Measurements from ENCODE around the gene ANKRD40CL. TPM values are rescaled to one million over a fixed set of nuclear protein-coding genes. Genes with fewer than 3 reads are reported as not detected.
A peak's percentile ranks its signal among the peaks of the same experiment; 100 is the strongest.

The ANKRD40CL gene
- total RNA-seq, 6 experiments from 2014 or later: 0.29 TPM; not detected in 5

DNA sequence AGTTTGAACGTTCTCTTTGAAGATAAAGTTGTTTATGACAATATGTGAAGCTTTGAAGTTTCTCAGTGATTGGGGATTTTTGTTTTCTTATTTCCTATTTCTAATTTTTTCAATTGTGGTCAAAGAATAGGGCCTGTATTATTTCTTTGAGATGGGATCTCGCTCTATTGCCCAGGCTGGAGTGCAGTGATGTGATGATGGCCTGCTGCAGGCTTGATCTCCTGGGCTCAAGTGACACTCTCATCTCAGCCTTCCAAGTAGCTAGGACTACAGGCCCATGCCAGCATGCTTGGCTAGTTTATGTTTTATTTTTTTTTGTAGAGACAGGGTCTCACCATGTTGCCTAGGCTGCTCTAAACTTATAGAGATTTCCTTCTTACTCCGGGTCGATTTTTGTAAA is 11.7 kb upstream of the ANKRD40CL start:
- TF ChIP-seq, protein P1, sequence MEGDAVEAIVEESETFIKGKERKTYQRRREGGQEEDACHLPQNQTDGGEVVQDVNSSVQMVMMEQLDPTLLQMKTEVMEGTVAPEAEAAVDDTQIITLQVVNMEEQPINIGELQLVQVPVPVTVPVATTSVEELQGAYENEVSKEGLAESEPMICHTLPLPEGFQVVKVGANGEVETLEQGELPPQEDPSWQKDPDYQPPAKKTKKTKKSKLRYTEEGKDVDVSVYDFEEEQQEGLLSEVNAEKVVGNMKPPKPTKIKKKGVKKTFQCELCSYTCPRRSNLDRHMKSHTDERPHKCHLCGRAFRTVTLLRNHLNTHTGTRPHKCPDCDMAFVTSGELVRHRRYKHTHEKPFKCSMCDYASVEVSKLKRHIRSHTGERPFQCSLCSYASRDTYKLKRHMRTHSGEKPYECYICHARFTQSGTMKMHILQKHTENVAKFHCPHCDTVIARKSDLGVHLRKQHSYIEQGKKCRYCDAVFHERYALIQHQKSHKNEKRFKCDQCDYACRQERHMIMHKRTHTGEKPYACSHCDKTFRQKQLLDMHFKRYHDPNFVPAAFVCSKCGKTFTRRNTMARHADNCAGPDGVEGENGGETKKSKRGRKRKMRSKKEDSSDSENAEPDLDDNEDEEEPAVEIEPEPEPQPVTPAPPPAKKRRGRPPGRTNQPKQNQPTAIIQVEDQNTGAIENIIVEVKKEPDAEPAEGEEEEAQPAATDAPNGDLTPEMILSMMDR (IDR thresholded peaks at IDR 0.05): no peak
- no peak for TF ChIP-seq POLR2A (IDR thresholded peaks at IDR 0.05)
- 86% methylated on average over 4 of the region's 4 CpGs for WGBS (ENCODE audit: insufficient coverage, low coverage, low lambda C conversion rate, missing lambda C conversion rate)
- Histone ChIP-seq H3K9me3 (no peaks in the 10 kb centered on the region), H3K27ac (no peak overlapping the region), H3K36me3 (no peaks in the 10 kb centered on the region), H3K27me3 (no peaks in the 10 kb centered on the region), H3K4me3 (no peak overlapping the region), H3K4me1 (no peaks in the 10 kb centered on the region)
- intact Hi-C loops (cut with DNase I): no loop called here
- ATAC-seq (no peak), DNase-seq (peak in 1 of 3 donors; percentile 1)

DNA sequence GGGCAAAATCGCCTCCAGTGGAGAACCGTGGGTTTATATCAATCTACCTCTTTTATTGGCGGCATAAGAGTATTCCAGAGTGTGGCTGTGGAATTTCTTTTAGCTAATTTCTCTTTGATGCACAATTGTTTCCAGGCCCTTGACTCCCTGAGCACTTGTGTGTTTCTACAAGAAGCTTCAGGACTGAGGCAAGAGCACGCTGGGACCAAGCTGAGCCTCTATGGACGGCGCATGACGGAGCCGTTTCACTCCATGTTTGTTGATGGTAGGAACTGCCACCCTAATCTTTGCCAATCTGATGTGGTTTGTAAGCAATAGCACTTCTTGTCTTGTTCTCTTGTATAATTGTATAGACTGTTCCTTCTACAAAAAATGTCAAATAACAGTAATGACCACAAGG is 11.2 kb upstream of the ANKRD40CL start:
- intact Hi-C loops (cut with DNase I): no loop called here
- no peaks in the 10 kb centered on the region for H3K4me1 ChIP-seq
- 88% methylated on average over 8 of the region's 8 CpGs for WGBS (ENCODE audit: insufficient coverage, low coverage, low lambda C conversion rate, missing lambda C conversion rate)
- H3K4me3 ChIP-seq: no peak overlapping the region
- ATAC-seq (no peak), DNase-seq (peak in 2 of 3 donors; percentile 2 to 26)
- H3K27ac ChIP-seq: no peak overlapping the region
- H3K9me3 ChIP-seq: no peaks in the 10 kb centered on the region
- TF ChIP-seq, protein P1 (IDR thresholded peaks at IDR 0.05): no peak
- no peak for TF ChIP-seq POLR2A (IDR thresholded peaks at IDR 0.05)
- H3K27me3 ChIP-seq: no peaks in the 10 kb centered on the region
- H3K36me3 ChIP-seq: no peaks in the 10 kb centered on the region

DNA sequence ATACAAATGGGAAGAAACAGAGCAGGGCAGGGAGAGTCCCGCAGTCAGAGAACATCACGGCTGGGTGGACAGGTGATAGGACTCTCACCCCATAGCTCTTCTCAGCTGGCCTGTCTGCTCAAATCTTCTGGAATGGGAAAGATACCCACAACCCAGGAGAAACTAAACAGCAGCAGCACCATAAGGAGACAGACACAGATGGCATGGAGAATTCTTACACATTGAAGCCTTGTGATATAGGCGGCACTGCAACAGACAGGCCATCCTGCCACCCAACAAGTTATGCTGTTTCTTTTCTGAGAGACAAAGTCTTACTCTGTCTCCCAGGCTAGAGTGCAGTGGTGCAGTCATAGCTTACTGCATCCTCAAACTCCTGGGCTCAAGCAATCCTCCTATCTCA is 8.6 kb upstream of the ANKRD40CL start:
- WGBS (ENCODE audit: insufficient coverage, low coverage, low lambda C conversion rate, missing lambda C conversion rate): 95% methylated on average over 2 of the region's 3 CpGs
- TF ChIP-seq POLR2A (IDR thresholded peaks at IDR 0.05): no peak
- TF ChIP-seq, protein P1 (IDR thresholded peaks at IDR 0.05): no peak
- no peaks in the 10 kb centered on the region for H3K36me3 ChIP-seq
- no peaks in the 10 kb centered on the region for H3K4me1 ChIP-seq
- DNase-seq (peak in 1 of 3 donors; percentile 0), ATAC-seq (no peak)
- H3K9me3 ChIP-seq: no peaks in the 10 kb centered on the region
- H3K27ac ChIP-seq: no peak overlapping the region
- intact Hi-C loops (cut with DNase I): no loop called here
- H3K4me3 ChIP-seq: no peak overlapping the region
- H3K27me3 ChIP-seq: no peaks in the 10 kb centered on the region

DNA sequence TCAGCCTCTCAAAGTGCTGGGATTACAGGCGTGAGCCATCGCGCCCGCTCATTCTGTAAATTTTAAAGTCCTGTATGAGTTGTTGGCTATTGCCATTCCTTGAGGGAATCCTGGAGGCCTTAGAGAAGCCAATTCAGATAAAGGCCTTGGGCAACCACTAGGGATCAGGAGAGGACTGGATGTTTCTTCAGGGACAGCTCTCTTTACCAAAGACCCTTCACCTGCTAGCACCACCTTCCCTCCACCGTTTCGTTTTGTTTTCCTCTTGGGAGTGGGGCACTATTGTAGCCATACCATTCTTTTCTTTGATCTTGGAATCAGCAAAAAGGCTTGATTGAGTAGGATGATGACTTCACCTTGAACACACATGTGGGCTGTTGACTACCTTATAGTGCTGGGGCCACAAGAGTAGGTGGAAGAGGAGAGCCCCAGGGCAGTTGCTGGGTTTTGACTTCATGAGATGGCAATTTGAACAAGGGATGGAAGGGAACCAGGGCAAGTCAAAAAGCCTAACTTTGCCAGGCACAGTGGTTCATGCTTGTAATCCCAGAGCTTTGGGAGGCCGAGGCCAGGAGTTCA is 7.0 kb upstream of the ANKRD40CL start:
- Histone ChIP-seq H3K9me3 (no peaks in the 10 kb centered on the region), H3K36me3 (no peaks in the 10 kb centered on the region), H3K27me3 (no peaks in the 10 kb centered on the region), H3K4me1 (no peaks in the 10 kb centered on the region), H3K4me3 (no peak overlapping the region), H3K27ac (no peak overlapping the region)
- no peak for DNase-seq
- ATAC-seq: no peak
- 83% methylated on average over 3 of the region's 7 CpGs for WGBS (ENCODE audit: insufficient coverage, low coverage, low lambda C conversion rate, missing lambda C conversion rate)
- intact Hi-C loops (cut with DNase I): no loop called here
- no peak for TF ChIP-seq POLR2A (IDR thresholded peaks at IDR 0.05)

DNA sequence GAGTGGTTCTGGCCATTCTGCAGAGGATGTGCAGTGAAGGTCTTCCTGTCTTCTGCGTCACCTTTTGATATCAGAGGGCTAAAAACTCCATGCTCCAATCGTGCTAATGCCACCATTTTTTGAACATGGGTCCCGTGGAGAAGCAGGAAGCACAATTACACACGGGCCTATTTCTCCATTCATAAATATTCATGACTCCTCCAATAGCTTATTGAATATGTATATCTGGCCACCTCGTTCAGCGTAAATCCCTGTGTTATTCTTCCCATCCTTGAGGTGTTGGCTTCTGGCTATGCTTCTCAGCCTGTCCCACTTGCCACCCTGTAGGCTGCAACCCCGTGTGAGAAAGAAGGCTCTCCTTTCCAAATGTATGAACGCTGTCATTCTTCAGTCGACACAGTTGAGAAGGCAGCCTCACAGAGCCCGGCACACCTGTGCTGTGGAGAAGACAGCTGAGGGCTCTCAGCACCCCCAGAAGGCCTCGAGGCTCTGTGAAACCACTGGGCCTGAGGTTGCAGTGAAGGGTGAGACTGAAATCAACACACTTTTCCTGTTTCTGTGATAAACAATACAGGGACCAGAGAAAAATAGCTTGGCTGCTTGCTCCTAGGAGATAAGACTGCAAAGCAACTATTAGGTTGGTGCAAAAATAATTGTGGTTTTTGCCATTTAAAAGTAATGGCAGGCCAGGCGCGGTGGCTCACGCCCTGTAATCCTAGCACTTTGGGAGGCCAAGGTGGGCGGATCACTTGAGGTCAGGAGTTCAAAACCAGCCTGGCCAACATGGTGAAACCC is 4.9 kb upstream of the ANKRD40CL start:
- Histone ChIP-seq H3K27me3 (no peaks in the 10 kb centered on the region), H3K4me3 (no peak overlapping the region), H3K4me1 (peaks cover 0 to 14% (median 6%) of the 10 kb centered on the region in 4 donors), H3K9me3 (no peaks in the 10 kb centered on the region), H3K36me3 (no peaks in the 10 kb centered on the region), H3K27ac (no peak overlapping the region)
- TF ChIP-seq POLR2A (IDR thresholded peaks at IDR 0.05): no peak
- TF ChIP-seq, protein P1 (IDR thresholded peaks at IDR 0.05): no peak
- no peak for ATAC-seq
- WGBS (ENCODE audit: insufficient coverage, low coverage, low lambda C conversion rate, missing lambda C conversion rate): 62% methylated on average over 15 of the region's 15 CpGs
- peak in 2 of 3 donors; percentile 11 to 26 for DNase-seq
- intact Hi-C loops (cut with DNase I): no loop called here
